H9 (cell line): Measurements from ENCODE around the gene CPE. TPM values are rescaled to one million over a fixed set of nuclear protein-coding genes. Genes with fewer than 3 reads are reported as not detected.

Source experiments
- DNase-seq: peaks from one replicate; pipeline ENCODE4 v3.0.0-alpha.2; 2017
- H2AFZ ChIP-seq: one replicate; pipeline ENCODE4 v1.6.1; 2013; ENCODE audit warnings: mild to moderate bottlenecking, low read length, control low read depth, moderate library complexity
- H2AK5ac ChIP-seq: 2 replicates; pipeline ENCODE4 v1.6.1; 2013; ENCODE audit warnings: low read length, control low read depth, mixed read lengths; ENCODE audit not compliant: insufficient read length
- H2BK120ac ChIP-seq: one replicate; pipeline ENCODE4 v1.6.1; 2013; ENCODE audit warnings: low read depth, mild to moderate bottlenecking, low read length, control low read depth, inconsistent platforms; ENCODE audit not compliant: poor library complexity, severe bottlenecking
- H2BK12ac ChIP-seq: 2 replicates; pipeline ENCODE4 v1.6.1; 2013; ENCODE audit warnings: low read length, control low read depth, mixed read lengths, low read depth; ENCODE audit not compliant: insufficient read length
- H2BK15ac ChIP-seq: 2 replicates; pipeline ENCODE4 v1.6.1; 2013; ENCODE audit warnings: low read depth, low read length, control low read depth
- H2BK20ac ChIP-seq: one replicate; pipeline ENCODE4 v1.6.1; 2013; ENCODE audit warnings: low read depth, mild to moderate bottlenecking, low read length, control low read depth, inconsistent platforms; ENCODE audit not compliant: poor library complexity, severe bottlenecking
- H2BK5ac ChIP-seq: 2 replicates; pipeline ENCODE4 v1.6.1; 2013; ENCODE audit warnings: low read length, control low read depth, mixed read lengths; ENCODE audit not compliant: insufficient read length
- H3K14ac ChIP-seq: 2 replicates; pipeline ENCODE4 v1.6.1; 2013; ENCODE audit warnings: low read length, control low read depth; ENCODE audit not compliant: insufficient read depth
- H3K18ac ChIP-seq: 2 replicates; pipeline ENCODE4 v1.6.1; 2013; ENCODE audit warnings: low read depth, mild to moderate bottlenecking, mixed read lengths, low read length, control low read depth; ENCODE audit not compliant: insufficient read length
- H3K23ac ChIP-seq: 2 replicates; pipeline ENCODE4 v1.6.1; 2013; ENCODE audit warnings: low read length, control low read depth, mixed read lengths, low read depth; ENCODE audit not compliant: insufficient read length
- H3K23me2 ChIP-seq: 2 replicates; pipeline ENCODE4 v1.6.1; 2013; ENCODE audit warnings: low read depth, mild to moderate bottlenecking, mixed read lengths, low read length, control low read depth; ENCODE audit not compliant: insufficient read length, poor library complexity, severe bottlenecking
- H3K27ac ChIP-seq: 2 replicates; pipeline ENCODE4 v1.5.1; 2013; ENCODE audit warnings: low read length, control low read depth, mixed read lengths, low read depth; ENCODE audit not compliant: insufficient read length
- H3K27me3 ChIP-seq: 2 replicates; pipeline ENCODE4 v1.6.1; 2013; ENCODE audit warnings: low read length, control low read depth, inconsistent platforms; ENCODE audit not compliant: insufficient read depth
- H3K4ac ChIP-seq: 2 replicates; pipeline ENCODE4 v1.6.1; 2013; ENCODE audit warnings: low read depth, mild to moderate bottlenecking, control low read depth, inconsistent platforms, low read length, moderate library complexity
- H3K4me1 ChIP-seq: 2 replicates; pipeline ENCODE4 v1.6.1; 2013; ENCODE audit warnings: low read length, control low read depth, inconsistent platforms; ENCODE audit not compliant: insufficient read depth
- H3K4me2 ChIP-seq: 2 replicates; pipeline ENCODE4 v1.6.1; 2013; ENCODE audit warnings: low read length, control low read depth, mixed read lengths; ENCODE audit not compliant: insufficient read length, insufficient read depth
- H3K56ac ChIP-seq: 2 replicates; pipeline ENCODE4 v1.6.1; 2013; ENCODE audit warnings: low read depth, mild to moderate bottlenecking, mixed read lengths, low read length, control low read depth; ENCODE audit not compliant: insufficient read length
- H3K79me1 ChIP-seq: 2 replicates; pipeline ENCODE4 v1.6.1; 2013; ENCODE audit warnings: low read depth, mild to moderate bottlenecking, moderate library complexity, low read length, control low read depth, inconsistent platforms; ENCODE audit not compliant: insufficient read depth, poor library complexity, severe bottlenecking
- H3K79me2 ChIP-seq: 2 replicates; pipeline ENCODE4 v1.6.1; 2013; ENCODE audit warnings: low read length, control low read depth, inconsistent platforms; ENCODE audit not compliant: insufficient read depth
- H3K9ac ChIP-seq: 2 replicates; pipeline ENCODE4 v1.6.1; 2013; ENCODE audit warnings: low read length, control low read depth, mixed read lengths; ENCODE audit not compliant: insufficient read length; ENCODE audit errors: extremely low read depth
- H3K9me3 ChIP-seq: one replicate; pipeline ENCODE4 v1.6.1; 2013; ENCODE audit warnings: low read depth, low read length, inconsistent platforms; ENCODE audit not compliant: control insufficient read depth
- H3T11ph ChIP-seq: one replicate; pipeline ENCODE4 v1.6.1; 2013; ENCODE audit warnings: mild to moderate bottlenecking, low read length, control low read depth, inconsistent platforms
- H4K20me1 ChIP-seq: one replicate; pipeline ENCODE4 v1.6.1; 2013; ENCODE audit not compliant: control insufficient read depth, insufficient read length, insufficient read depth
- H4K5ac ChIP-seq: 2 replicates; pipeline ENCODE4 v1.6.1; 2013; ENCODE audit warnings: low read depth, mild to moderate bottlenecking, mixed read lengths, low read length, control low read depth; ENCODE audit not compliant: insufficient read length
- H4K8ac ChIP-seq: replicated peaks from 2 replicates; pipeline ENCODE4 v1.6.1; 2013; ENCODE audit warnings: low read length, control low read depth, mixed read lengths, low read depth; ENCODE audit not compliant: insufficient read length
- H4K91ac ChIP-seq: 2 replicates; pipeline ENCODE4 v1.6.1; 2013; ENCODE audit warnings: low read depth, mild to moderate bottlenecking, moderate library complexity, mixed read lengths, low read length, control low read depth; ENCODE audit not compliant: insufficient read length
- H3K27ac Mint-ChIP-seq, 3 experiments: 2 replicates in 2 of 3; 3 replicates in 1 of 3; pipeline ENCODE4 v1.8.0; 2020 to 2021; ENCODE audit warnings: mixed read lengths in 3 of 3, mild to moderate bottlenecking in 1 of 3, moderate library complexity in 1 of 3
- H3K27me3 Mint-ChIP-seq: 2 replicates; pipeline ENCODE4 v1.8.0; 2021; ENCODE audit warnings: low read depth, mild to moderate bottlenecking, moderate library complexity, mixed read lengths
- H3K36me3 Mint-ChIP-seq, 3 experiments: 2 replicates in 2 of 3; 3 replicates in 1 of 3; pipeline ENCODE4 v1.8.0; 2020 to 2021; ENCODE audit warnings: low read depth in 3 of 3, mixed read lengths in 3 of 3; ENCODE audit not compliant: insufficient read depth in 1 of 3
- H3K4me1 Mint-ChIP-seq, 2 experiments: 2 replicates each; pipeline ENCODE4 v1.8.0; 2020; ENCODE audit warnings: mixed read lengths in 2 of 2
- H3K4me3 Mint-ChIP-seq, 2 experiments: 2 replicates in 1 of 2; 3 replicates in 1 of 2; pipeline ENCODE4 v1.8.0; 2020 to 2021; ENCODE audit warnings: mild to moderate bottlenecking in 2 of 2, mixed read lengths in 2 of 2, moderate library complexity in 1 of 2
- H3K9me3 Mint-ChIP-seq, 2 experiments: 2 replicates in 1 of 2; 3 replicates in 1 of 2; pipeline ENCODE4 v1.8.0; 2020; ENCODE audit warnings: mild to moderate bottlenecking in 2 of 2, mixed read lengths in 2 of 2, moderate library complexity in 1 of 2
- WGBS: extraction: QIAGEN DNeasy Blood & Tissue Kit; methylation state at CpG from one replicate; pipeline ENCODE4 v1.1.7; 2013; ENCODE audit warnings: missing lambda C conversion rate, low lambda C conversion rate, mixed read lengths; ENCODE audit not compliant: insufficient read length; ENCODE audit errors: extremely low coverage; 5-methylcytosine and 5-hydroxymethylcytosine counted together
- total RNA-seq: library from RNA; stranded (reverse); gene quantifications from 2 replicates; pipeline ENCODE4 v1.2.1, GENCODE V29; 2021
- TF ChIP-seq, protein P1 (sequence below): fragments of 200-600 bp; sonication (generic); conservative IDR thresholded peaks from 3 replicates; pipeline ENCODE4 v1.8.0; 2021; ENCODE audit warnings: antibody characterized with exemption, mild to moderate bottlenecking

Gene CPE
- total RNA-seq, 1 experiment from 2014 or later: 10.0 TPM

DNA sequence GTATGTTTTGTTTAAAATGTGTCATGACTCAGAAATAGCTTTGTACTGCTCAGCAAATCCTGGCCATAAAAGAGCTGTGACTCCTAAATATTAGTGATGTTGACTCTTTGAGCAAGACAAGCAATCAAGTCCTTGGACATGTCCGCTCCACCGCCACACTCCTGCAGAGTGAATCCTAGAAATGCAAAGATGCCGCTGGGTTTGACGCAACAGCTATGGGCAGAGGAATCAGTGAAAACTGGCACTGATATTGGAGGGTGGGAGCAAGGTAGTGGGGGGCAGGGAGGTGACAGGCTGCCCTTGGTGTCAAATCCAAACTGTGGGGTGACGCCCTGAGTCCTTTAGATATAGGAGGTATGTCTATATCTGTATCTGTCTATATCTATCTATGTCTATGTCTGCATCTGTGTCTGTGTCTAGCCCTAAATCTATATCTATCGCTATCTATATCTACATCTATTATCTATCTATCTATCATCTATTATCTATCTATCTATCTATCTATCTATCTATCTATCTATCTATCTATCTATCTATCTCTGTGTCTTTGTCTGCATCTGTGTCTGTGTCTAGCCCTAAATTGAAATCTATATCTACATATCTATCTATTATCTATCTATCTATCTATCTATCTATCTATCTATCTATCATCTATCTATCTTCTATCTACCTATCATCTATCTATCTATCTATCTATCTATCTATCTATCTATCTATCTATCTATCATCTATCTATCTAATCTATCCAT, 129.7 kb downstream of the CPE start:
- Histone ChIP-seq H3K18ac (no peak overlapping the region), H2BK5ac (no peak overlapping the region), H2BK20ac (no peak overlapping the region), H3K4me1 (no peaks in the 10 kb centered on the region), H3K23me2 (no peaks in the 10 kb centered on the region), H3T11ph (no peak overlapping the region), H3K4me2 (no peak overlapping the region), H3K9me3 (no peaks in the 10 kb centered on the region), H2AFZ (no peak overlapping the region), H4K20me1 (no peaks in the 10 kb centered on the region), H2BK12ac (no peak overlapping the region), H4K8ac (no peak overlapping the region), H3K27me3 (no peaks in the 10 kb centered on the region), H3K79me2 (no peaks in the 10 kb centered on the region), H2BK120ac (no peak overlapping the region), H2AK5ac (no peak overlapping the region), H4K91ac (no peak overlapping the region), H3K14ac (no peak overlapping the region), H4K5ac (no peak overlapping the region), H3K79me1 (no peaks in the 10 kb centered on the region), H3K23ac (no peak overlapping the region), H2BK15ac (no peak overlapping the region), H3K4ac (no peak overlapping the region), H3K56ac (no peak overlapping the region), H3K9ac (no peak overlapping the region), H3K27ac (no peak overlapping the region)
- Mint-ChIP-seq H3K27ac (no peak overlapping the region; a peak in 1 of 7 replicates), H3K4me1 (no peaks in the 10 kb centered on the region), H3K36me3 (no peaks in the 10 kb centered on the region), H3K27me3 (no peaks in the 10 kb centered on the region), H3K4me3 (no peak overlapping the region), H3K9me3 (no peaks in the 10 kb centered on the region)
- DNase-seq: no peak
- TF ChIP-seq, protein P1, sequence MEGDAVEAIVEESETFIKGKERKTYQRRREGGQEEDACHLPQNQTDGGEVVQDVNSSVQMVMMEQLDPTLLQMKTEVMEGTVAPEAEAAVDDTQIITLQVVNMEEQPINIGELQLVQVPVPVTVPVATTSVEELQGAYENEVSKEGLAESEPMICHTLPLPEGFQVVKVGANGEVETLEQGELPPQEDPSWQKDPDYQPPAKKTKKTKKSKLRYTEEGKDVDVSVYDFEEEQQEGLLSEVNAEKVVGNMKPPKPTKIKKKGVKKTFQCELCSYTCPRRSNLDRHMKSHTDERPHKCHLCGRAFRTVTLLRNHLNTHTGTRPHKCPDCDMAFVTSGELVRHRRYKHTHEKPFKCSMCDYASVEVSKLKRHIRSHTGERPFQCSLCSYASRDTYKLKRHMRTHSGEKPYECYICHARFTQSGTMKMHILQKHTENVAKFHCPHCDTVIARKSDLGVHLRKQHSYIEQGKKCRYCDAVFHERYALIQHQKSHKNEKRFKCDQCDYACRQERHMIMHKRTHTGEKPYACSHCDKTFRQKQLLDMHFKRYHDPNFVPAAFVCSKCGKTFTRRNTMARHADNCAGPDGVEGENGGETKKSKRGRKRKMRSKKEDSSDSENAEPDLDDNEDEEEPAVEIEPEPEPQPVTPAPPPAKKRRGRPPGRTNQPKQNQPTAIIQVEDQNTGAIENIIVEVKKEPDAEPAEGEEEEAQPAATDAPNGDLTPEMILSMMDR: no peak
- WGBS: 100% methylated on average over 1 of the region's 6 CpGs
